Keratinocyte (primary cell): ENCODE measurements around the gene QRICH2. TPM values are rescaled to one million over a fixed set of nuclear protein-coding genes. Genes with fewer than 3 reads are reported as not detected.
A peak's percentile ranks its signal among the peaks of the same experiment; 100 is the strongest.

Experiments
- DNase-seq: peaks from one replicate; pipeline ENCODE4 v3.0.0-alpha.2; 2011; ENCODE audit warnings: low read depth, missing footprints, low spot score
- FAIRE-seq: peaks from 2 replicates; lab custom pipeline; 2011; peaks lifted over from hg19 to GRCh38; lab: Jason Lieb, UNC
- H2AFZ ChIP-seq: 2 replicates; pipeline ENCODE4 v1.6.0; 2012; ENCODE audit warnings: low read length, control low read depth, inconsistent platforms; ENCODE audit not compliant: control insufficient read depth
- H3K27ac ChIP-seq: 2 replicates; pipeline ENCODE4 v1.5.1; 2011; ENCODE audit warnings: low read length; ENCODE audit not compliant: control insufficient read depth, insufficient read depth
- H3K27me3 ChIP-seq: 3 replicates; pipeline ENCODE4 v1.6.0; 2011; ENCODE audit warnings: low read length; ENCODE audit not compliant: control insufficient read depth, insufficient read depth; ENCODE audit errors: extremely low read depth
- H3K36me3 ChIP-seq, 2 experiments: 2 replicates in 1 of 2; 3 replicates in 1 of 2; pipeline ENCODE4 v1.5.1; 2011; ENCODE audit warnings: low read length in 2 of 2, mild to moderate bottlenecking in 1 of 2; ENCODE audit not compliant: control insufficient read depth in 2 of 2, insufficient read depth in 2 of 2; ENCODE audit errors: extremely low read depth in 1 of 2
- H3K4me1 ChIP-seq: 3 replicates; pipeline ENCODE4 v1.5.1; 2011; ENCODE audit warnings: low read length; ENCODE audit not compliant: control insufficient read depth, insufficient read depth; ENCODE audit errors: extremely low read depth
- H3K4me2 ChIP-seq: 3 replicates; pipeline ENCODE4 v1.6.0; 2011; ENCODE audit warnings: low read depth, low read length; ENCODE audit not compliant: control insufficient read depth, insufficient read depth; ENCODE audit errors: extremely low read depth
- H3K4me3 ChIP-seq, 3 experiments: fragments of 200-600 bp in 1 of 3; sonication (generic) in 1 of 3; 2 replicates in 2 of 3; 3 replicates in 1 of 3; pipeline ENCODE4 v1.5.1; 2011 to 2016; ENCODE audit warnings: low read length in 3 of 3, mild to moderate bottlenecking in 3 of 3, control low read depth in 2 of 3, inconsistent platforms in 1 of 3, low read depth in 1 of 3, mixed read lengths in 1 of 3, mixed run types in 1 of 3, moderate library complexity in 1 of 3; ENCODE audit not compliant: control insufficient read depth in 2 of 3, insufficient read depth in 2 of 3; ENCODE audit errors: extremely low read depth in 1 of 3
- H3K79me2 ChIP-seq: 2 replicates; pipeline ENCODE4 v1.6.0; 2012; ENCODE audit warnings: low read length; ENCODE audit not compliant: control insufficient read depth, insufficient read depth
- H3K9ac ChIP-seq: 3 replicates; pipeline ENCODE4 v1.6.0; 2011; ENCODE audit warnings: low read length; ENCODE audit not compliant: control insufficient read depth, insufficient read depth; ENCODE audit errors: extremely low read depth
- H3K9me1 ChIP-seq: 3 replicates; pipeline ENCODE4 v1.6.0; 2011; ENCODE audit warnings: low read length; ENCODE audit not compliant: control insufficient read depth, insufficient read depth; ENCODE audit errors: extremely low read depth
- H3K9me3 ChIP-seq: 2 replicates; pipeline ENCODE4 v1.5.1; 2012; ENCODE audit warnings: low read depth, low read length; ENCODE audit not compliant: control insufficient read depth
- H4K20me1 ChIP-seq: 3 replicates; pipeline ENCODE4 v1.6.0; 2011; ENCODE audit warnings: low read length; ENCODE audit not compliant: control insufficient read depth, insufficient read depth; ENCODE audit errors: extremely low read depth
- EZH2 ChIP-seq: IDR thresholded peaks from one replicate; pipeline ENCODE4 v1.6.1; 2012; ENCODE audit warnings: inconsistent platforms, mild to moderate bottlenecking, low read length, moderate library complexity
- dilution Hi-C: fragments of 300-500 bp; cut with MboI; formaldehyde crosslinking; loops from one replicate; pipeline ENCODE4 v1.7.0; 2020; ENCODE audit warnings: low sequenced_read_pairs; ENCODE audit not compliant: extremely low pct_ligation_motif_present
- polyA plus RNA-seq, 5 experiments: library from polyadenylated mRNA; depleted of rRNA in 3 of 5; stranded (reverse) in 3 of 5; stranded (forward) in 1 of 5; unstranded in 1 of 5; fragments of >200 nt; gene quantifications; 1 replicate in 1 of 5; 2 replicates in 3 of 5; 3 replicates in 1 of 5; pipeline versions ENCODE4 v1.2.1 to v1.2.3, GENCODE V29; 2011 to 2012; ENCODE audit warnings: missing spikeins in 2 of 5, low read depth in 1 of 5, low replicate concordance in 1 of 5
- TF ChIP-seq, protein P1 (sequence below), 3 experiments: IDR thresholded peaks in 1 of 3; conservative IDR thresholded peaks in 1 of 3; optimal IDR thresholded peaks in 1 of 3; 2 replicates in 2 of 3; 3 replicates in 1 of 3; pipeline versions ENCODE3 to v1.5.1; 2011; ENCODE audit warnings: low read length in 3 of 3, mild to moderate bottlenecking in 3 of 3, moderate library complexity in 2 of 3, control low read depth in 1 of 3, inconsistent platforms in 1 of 3; ENCODE audit not compliant: insufficient read depth in 2 of 3; ENCODE audit errors: extremely low read depth in 1 of 3

The QRICH2 gene
- polyA plus RNA-seq, 1 donor (not counting 4 experiments of a cell fraction or from before 2014, with no cell fraction given), result 1.6 TPM

- peak overlapping the region; percentile 82 for H3K27ac ChIP-seq
These were observed 42.3 kb downstream of the QRICH2 start for GRCh38 chr17:76265624-76266243.

GRCh38 chr17:76264755-76265623 is 43.1 kb downstream of the QRICH2 start, which contains the start of gene UBALD2:
Gene UBALD2, plus strand, starts transcription at chr17:76265348. Its CDS starts 158 bp downstream, at chr17:76265506.
- FAIRE-seq (peak; percentile 43), DNase-seq (peak; percentile 99)
- dilution Hi-C loops, result no loop called here
- Histone ChIP-seq H3K79me2 (peaks cover 22% of the 10 kb centered on the region), H3K27ac (peak within 1 kb of the TSS; percentile 90), H3K4me2 (peak within 1 kb of the TSS; percentile 89), H3K36me3 (peaks cover 4 to 11% of the 10 kb centered on the region in 2 experiments), H3K9ac (peak within 1 kb of the TSS; percentile 83), H2AFZ (peak within 1 kb of the TSS; percentile 40), H4K20me1 (no peaks in the 10 kb centered on the region), H3K9me3 (no peaks in the 10 kb centered on the region), H3K9me1 (peaks cover 2% of the 10 kb centered on the region), H3K4me3 (peak within 1 kb of the TSS; percentile 70 to 84 (median 78)), H3K4me1 (peaks cover 58% of the 10 kb centered on the region), H3K27me3 (no peaks in the 10 kb centered on the region)
- TF ChIP-seq EZH2, result no peak
- TF ChIP-seq, protein P1, sequence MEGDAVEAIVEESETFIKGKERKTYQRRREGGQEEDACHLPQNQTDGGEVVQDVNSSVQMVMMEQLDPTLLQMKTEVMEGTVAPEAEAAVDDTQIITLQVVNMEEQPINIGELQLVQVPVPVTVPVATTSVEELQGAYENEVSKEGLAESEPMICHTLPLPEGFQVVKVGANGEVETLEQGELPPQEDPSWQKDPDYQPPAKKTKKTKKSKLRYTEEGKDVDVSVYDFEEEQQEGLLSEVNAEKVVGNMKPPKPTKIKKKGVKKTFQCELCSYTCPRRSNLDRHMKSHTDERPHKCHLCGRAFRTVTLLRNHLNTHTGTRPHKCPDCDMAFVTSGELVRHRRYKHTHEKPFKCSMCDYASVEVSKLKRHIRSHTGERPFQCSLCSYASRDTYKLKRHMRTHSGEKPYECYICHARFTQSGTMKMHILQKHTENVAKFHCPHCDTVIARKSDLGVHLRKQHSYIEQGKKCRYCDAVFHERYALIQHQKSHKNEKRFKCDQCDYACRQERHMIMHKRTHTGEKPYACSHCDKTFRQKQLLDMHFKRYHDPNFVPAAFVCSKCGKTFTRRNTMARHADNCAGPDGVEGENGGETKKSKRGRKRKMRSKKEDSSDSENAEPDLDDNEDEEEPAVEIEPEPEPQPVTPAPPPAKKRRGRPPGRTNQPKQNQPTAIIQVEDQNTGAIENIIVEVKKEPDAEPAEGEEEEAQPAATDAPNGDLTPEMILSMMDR (optimal IDR thresholded peaks at IDR 0.05 in 1 of 3, IDR thresholded peaks at IDR 0.05 in 1 of 3, conservative IDR thresholded peaks at IDR 0.05 in 1 of 3; ENCODE audit: extremely low read depth in 1 of 3, insufficient read depth in 2 of 3, low read length in 3 of 3), result no peak

More at GRCh38 chr17:76265624-76266243, 42.3 kb downstream of the QRICH2 start:
- peak overlapping the region; percentile 83 for H3K9ac ChIP-seq
- DNase-seq (no peak), FAIRE-seq (no peak)
- H3K79me2 ChIP-seq, result peaks cover 22% of the 10 kb centered on the region
- TF ChIP-seq EZH2, result no peak
- TF ChIP-seq, protein P1 (optimal IDR thresholded peaks at IDR 0.05 in 1 of 3, IDR thresholded peaks at IDR 0.05 in 1 of 3, conservative IDR thresholded peaks at IDR 0.05 in 1 of 3; ENCODE audit: extremely low read depth in 1 of 3, insufficient read depth in 2 of 3, low read length in 3 of 3), result no peak
- H3K4me1 ChIP-seq, result peaks cover 58% of the 10 kb centered on the region
- H4K20me1 ChIP-seq, result no peaks in the 10 kb centered on the region
- H3K9me1 ChIP-seq, result peaks cover 2% of the 10 kb centered on the region
- peaks cover 4 to 12% of the 10 kb centered on the region in 2 experiments for H3K36me3 ChIP-seq
- H3K4me3 ChIP-seq, result peak overlapping the region; percentile 70 to 84 (median 78)
- dilution Hi-C loops, result no loop called here
- no peaks in the 10 kb centered on the region for H3K9me3 ChIP-seq
- H2AFZ ChIP-seq, result peak overlapping the region; percentile 22
- no peaks in the 10 kb centered on the region for H3K27me3 ChIP-seq
- H3K4me2 ChIP-seq, result no peak overlapping the region
